ENCODE results near the gene EPO. TPM values are rescaled to one million over a fixed set of nuclear protein-coding genes. Genes with fewer than 3 reads are reported as not detected.
A peak's percentile ranks its signal among the peaks of the same experiment; 100 is the strongest.
"Not testable (repeated sequence)": the region's sequence is repeated elsewhere in the genome, so short reads cannot be mapped to it uniquely, and the experiment has no call there.

Gene EPO
- total RNA-seq, 1 donor from 2014 or later = not detected

GRCh38 chr7:100739934-100740333 is 19.7 kb downstream of the EPO start:
- DNase-seq = no peak

- DNase-seq = no peak
These were observed 24.3 kb downstream of the EPO start for GRCh38 chr7:100744605-100745004.

DNA sequence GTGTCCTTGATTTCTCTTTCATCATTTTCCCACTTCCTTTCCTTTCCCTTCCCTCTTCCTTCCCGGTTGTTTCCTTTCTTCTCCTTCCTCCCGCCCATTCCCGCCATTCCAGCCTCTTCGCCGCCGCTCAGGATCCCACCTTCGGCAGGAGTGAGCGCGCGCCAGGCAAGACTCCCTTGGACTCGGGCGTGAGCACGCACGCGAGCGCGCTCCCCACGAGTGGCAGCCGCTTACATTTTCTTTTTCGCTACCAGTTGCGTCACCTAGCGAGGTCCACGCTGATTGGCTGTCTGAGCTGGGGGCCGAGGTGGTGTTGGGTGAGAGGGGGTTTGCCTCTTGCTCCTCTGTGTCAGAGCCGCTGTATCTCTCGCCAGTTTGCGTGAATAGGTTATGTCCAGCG is 24.9 kb downstream of the EPO start:
- peak; percentile 51 for DNase-seq

- DNase-seq = no peak
These were observed 32.7 kb downstream of the EPO start for GRCh38 chr7:100752994-100753393.

DNA sequence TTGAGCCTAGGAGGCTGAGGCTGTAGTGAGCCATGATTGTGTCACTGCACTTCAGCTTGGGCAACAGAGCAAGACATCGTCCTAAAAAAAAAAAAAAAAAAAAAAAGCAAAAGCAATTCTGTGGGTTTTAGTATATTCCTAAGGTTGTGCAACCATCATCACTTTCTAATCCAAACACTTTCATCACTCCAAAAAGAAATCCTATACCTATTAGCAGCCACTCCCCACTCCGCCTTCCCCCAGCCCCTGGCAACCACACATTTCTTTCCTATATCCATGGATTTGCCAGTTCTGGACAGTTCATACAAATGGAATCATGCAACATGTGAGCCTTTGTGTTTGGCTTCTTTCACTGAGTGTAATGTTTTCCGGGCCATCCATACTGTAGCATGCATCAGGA is 33.5 kb downstream of the EPO start:
- DNase-seq = no peak

- DNase-seq = no peak
These were observed 39.3 kb downstream of the EPO start for GRCh38 chr7:100759357-100760171.

GRCh38 chr7:100762841-100763240 is 42.6 kb downstream of the EPO start:
- DNase-seq = not testable (repeated sequence)

- no peak for DNase-seq
These were observed 43.4 kb downstream of the EPO start for GRCh38 chr7:100763556-100764140.

GRCh38 chr7:100764841-100765240 is 44.6 kb downstream of the EPO start:
- DNase-seq = no peak

GRCh38 chr7:100765250-100765649 is 45.0 kb downstream of the EPO start:
- no peak for DNase-seq

GRCh38 chr7:100768784-100769183 is 48.5 kb downstream of the EPO start:
- no peak for DNase-seq

Other genes with a start within 250 kb of the EPO start
- gene TSC22D4, start 241.3 kb upstream of the EPO start, total RNA-seq = 9.7 TPM
- gene NYAP1, start 236.5 kb upstream of the EPO start, total RNA-seq = 47.9 TPM
- 2.0 TPM for gene AGFG2, start 181.3 kb upstream of the EPO start, total RNA-seq
- not detected for gene SAP25, start 146.6 kb upstream of the EPO start, total RNA-seq
- 6.4 TPM for gene LRCH4, start 134.3 kb upstream of the EPO start, total RNA-seq
- 0.16 TPM for gene FBXO24, start 134.1 kb upstream of the EPO start, total RNA-seq
- gene PCOLCE, start 118.1 kb upstream of the EPO start, total RNA-seq = 4.2 TPM
- 12.2 TPM for gene MOSPD3, start 107.9 kb upstream of the EPO start, total RNA-seq
- 5.3 TPM for gene TFR2, start 78.9 kb upstream of the EPO start, total RNA-seq
- 109 TPM for gene ACTL6B, start 64.0 kb upstream of the EPO start, total RNA-seq
- gene GNB2, start 46.7 kb upstream of the EPO start, total RNA-seq = 57.7 TPM
- gene GIGYF1, start 26.2 kb upstream of the EPO start, total RNA-seq = 15.4 TPM
- gene POP7, start 14.3 kb upstream of the EPO start, total RNA-seq = 41.5 TPM
- not detected for gene ZAN, start 13.1 kb downstream of the EPO start, total RNA-seq
- 8.4 TPM for gene EPHB4, start 107.1 kb downstream of the EPO start, total RNA-seq
- 30.1 TPM for gene SLC12A9, start 132.2 kb downstream of the EPO start, total RNA-seq
- 5.8 TPM for gene TRIP6, start 146.9 kb downstream of the EPO start, total RNA-seq
- gene SRRT, start 154.6 kb downstream of the EPO start, total RNA-seq = 29.5 TPM
- 2.5 TPM for gene UFSP1, start 169.2 kb downstream of the EPO start, total RNA-seq
- 16.1 TPM for gene ACHE, start 175.4 kb downstream of the EPO start, total RNA-seq
- 0.47 TPM for gene MUC3A, start 229.1 kb downstream of the EPO start, total RNA-seq
- not detected for gene MUC12, start 249.1 kb downstream of the EPO start, total RNA-seq

Measured in occipital lobe (tissue), 2 donors.